Endothelial cell (in vitro differentiated cells): ENCODE data around the gene LRRC56. TPM values are rescaled to one million over a fixed set of nuclear protein-coding genes. Genes with fewer than 3 reads are reported as not detected.

ENCODE experiments used
- DNase-seq: peaks from one replicate; pipeline ENCODE4 v3.0.0; 2021; ENCODE audit warnings: low spot score
- H3K27ac Mint-ChIP-seq: one replicate; pipeline ENCODE4 v1.8.0; 2021; ENCODE audit warnings: mixed read lengths, inconsistent platforms; ENCODE audit not compliant: unreplicated experiment
- H3K27me3 Mint-ChIP-seq: one replicate; pipeline ENCODE4 v1.8.0; 2021; ENCODE audit warnings: mild to moderate bottlenecking, moderate library complexity, mixed read lengths, inconsistent platforms; ENCODE audit not compliant: unreplicated experiment
- H3K36me3 Mint-ChIP-seq: one replicate; pipeline ENCODE4 v1.8.0; 2021; ENCODE audit warnings: mild to moderate bottlenecking, low read depth, mixed read lengths, inconsistent platforms; ENCODE audit not compliant: unreplicated experiment
- H3K4me1 Mint-ChIP-seq: one replicate; pipeline ENCODE4 v1.8.0; 2021; ENCODE audit warnings: mild to moderate bottlenecking, mixed read lengths, inconsistent platforms; ENCODE audit not compliant: unreplicated experiment
- H3K4me3 Mint-ChIP-seq: one replicate; pipeline ENCODE4 v1.8.0; 2021; ENCODE audit warnings: mild to moderate bottlenecking, mixed read lengths, inconsistent platforms; ENCODE audit not compliant: unreplicated experiment
- H3K9me3 Mint-ChIP-seq: one replicate; pipeline ENCODE4 v1.8.0; 2021; ENCODE audit warnings: mixed read lengths, inconsistent platforms; ENCODE audit not compliant: unreplicated experiment
- CTCF ChIP-seq: fragments of 200-600 bp; sonication (generic); IDR thresholded peaks from one replicate; pipeline ENCODE4 v1.5.0; 2021; ENCODE audit warnings: antibody characterized with exemption; ENCODE audit not compliant: unreplicated experiment
- total RNA-seq: library from RNA; stranded (reverse); fragmentation: NEBNext Ultra II Directional; extraction: Animal tissue kit (Norgen Biotek cat#: 25700); gene quantifications from one replicate; pipeline ENCODE4 v1.2.1, GENCODE V29; 2021; ENCODE audit not compliant: unreplicated experiment

LRRC56 gene
- total RNA-seq, 1 donor from 2014 or later, result 2.6 TPM

- H3K9me3 Mint-ChIP-seq, result no peaks in the 10 kb centered on the region
- H3K4me1 Mint-ChIP-seq, result no peaks in the 10 kb centered on the region
- no peak overlapping the region for H3K4me3 Mint-ChIP-seq
- H3K27ac Mint-ChIP-seq, result no peak overlapping the region
- no peak for DNase-seq
- TF ChIP-seq CTCF, result no peak
- peaks cover 9% of the 10 kb centered on the region for H3K27me3 Mint-ChIP-seq
- H3K36me3 Mint-ChIP-seq, result peaks cover 10% of the 10 kb centered on the region
These were observed 9.0 kb upstream of the LRRC56 start for GRCh38 chr11:528166-528814.

GRCh38 chr11:528815-529727 lies 8.3 kb upstream of the LRRC56 start:
- Mint-ChIP-seq H3K9me3 (no peaks in the 10 kb centered on the region), H3K4me3 (no peak overlapping the region), H3K36me3 (peaks cover 8% of the 10 kb centered on the region), H3K4me1 (peaks cover 4% of the 10 kb centered on the region), H3K27ac (no peak overlapping the region), H3K27me3 (peaks cover 11% of the 10 kb centered on the region)
- DNase-seq, result no peak
- no peak for TF ChIP-seq CTCF

GRCh38 chr11:529728-530411 lies 7.5 kb upstream of the LRRC56 start:
- Mint-ChIP-seq H3K36me3 (peaks cover 6% of the 10 kb centered on the region), H3K27ac (no peak overlapping the region), H3K27me3 (peaks cover 9% of the 10 kb centered on the region), H3K4me3 (peak overlapping the region; percentile 51), H3K4me1 (peaks cover 4% of the 10 kb centered on the region), H3K9me3 (no peaks in the 10 kb centered on the region)
- TF ChIP-seq CTCF, result no peak
- DNase-seq, result no peak

- peak overlapping the region; percentile 67 for H3K4me3 Mint-ChIP-seq
- no peak overlapping the region for H3K27ac Mint-ChIP-seq
- peaks cover 9% of the 10 kb centered on the region for H3K27me3 Mint-ChIP-seq
- H3K4me1 Mint-ChIP-seq, result peaks cover 6% of the 10 kb centered on the region
- DNase-seq, result no peak
- no peaks in the 10 kb centered on the region for H3K9me3 Mint-ChIP-seq
- TF ChIP-seq CTCF, result no peak
- peaks cover 6% of the 10 kb centered on the region for H3K36me3 Mint-ChIP-seq
These were observed 6.1 kb upstream of the LRRC56 start for GRCh38 chr11:530960-531831.
